ENCODE data around the gene GFAP. TPM values are rescaled to one million over a fixed set of nuclear protein-coding genes. Genes with fewer than 3 reads are reported as not detected.

Gene GFAP
- polyA plus RNA-seq, 3 donors, result 0.03 to 0.33 (median 0.18) TPM

- intact Hi-C loops (cut with micrococcal nuclease), result loop anchor here in 1 of 2 donors (2.0 kb wide), 1 partner anchor 179 kb away; no protein-coding TSS in a partner anchor
- no peak overlapping the region for H3K9ac ChIP-seq (ENCODE audit: insufficient read depth, low read length, poor library complexity, severe bottlenecking)
- Mint-ChIP-seq H3K4me3 (no peak overlapping the region), H3K27ac (no peak overlapping the region), H3K4me1 (peaks cover 16% of the 10 kb centered on the region), H3K36me3 (peaks cover 0 to 3% of the 10 kb centered on the region in 2 donors), H3K27me3 (ENCODE audit: low read depth in 3 of 3) (peaks cover 23 to 34% (median 25%) of the 10 kb centered on the region in 3 donors), H3K9me3 (peaks cover 0 to 3% (median 0%) of the 10 kb centered on the region in 7 donors)
- H3K27ac ChIP-seq (ENCODE audit: low read depth in 1 of 2, low read length in 2 of 2), result no peak overlapping the region
- H3K4me3 ChIP-seq (replicated peaks in 1 of 3; ENCODE audit: low read depth in 2 of 3, low read length in 3 of 3), result no peak overlapping the region
- TF ChIP-seq CTCF (IDR thresholded peaks at IDR 0.05), result no peak
- no peak for DNase-seq
- 86% methylated on average over 1 of the region's 2 CpGs for WGBS (ENCODE audit: insufficient coverage)
- no peak overlapping the region for H2AFZ ChIP-seq (ENCODE audit: insufficient read depth, low read depth, low read length, poor library complexity, severe bottlenecking)
- H3K27me3 ChIP-seq (ENCODE audit: control insufficient read depth in 2 of 2, insufficient read depth in 2 of 2, low read length in 2 of 2), result peaks cover 6 to 15% of the 10 kb centered on the region in 2 donors
- no peak overlapping the region for H3K4me2 ChIP-seq (replicated peaks; ENCODE audit: extremely low read depth, low read length, poor library complexity, severe bottlenecking)
- H3K9me3 ChIP-seq (replicated peaks in 1 of 2; ENCODE audit: control insufficient read depth in 1 of 2, insufficient read depth in 1 of 2, low read length in 2 of 2), result no peaks in the 10 kb centered on the region
- no peaks in the 10 kb centered on the region for H3K79me2 ChIP-seq (ENCODE audit: insufficient read depth, low read length)
- peaks cover 15 to 20% of the 10 kb centered on the region in 2 donors for H3K4me1 ChIP-seq (ENCODE audit: control insufficient read depth in 1 of 2, insufficient read depth in 2 of 2, low read length in 2 of 2)
- H3K36me3 ChIP-seq (replicated peaks in 1 of 2; ENCODE audit: control insufficient read depth in 1 of 2, insufficient read depth in 2 of 2, low read length in 2 of 2), result no peaks in the 10 kb centered on the region
- H4K20me1 ChIP-seq (ENCODE audit: insufficient read depth, low read length), result no peaks in the 10 kb centered on the region
Observed at GRCh38 chr17:44919411-44919810, 4.1 kb upstream of the GFAP start.

DNA sequence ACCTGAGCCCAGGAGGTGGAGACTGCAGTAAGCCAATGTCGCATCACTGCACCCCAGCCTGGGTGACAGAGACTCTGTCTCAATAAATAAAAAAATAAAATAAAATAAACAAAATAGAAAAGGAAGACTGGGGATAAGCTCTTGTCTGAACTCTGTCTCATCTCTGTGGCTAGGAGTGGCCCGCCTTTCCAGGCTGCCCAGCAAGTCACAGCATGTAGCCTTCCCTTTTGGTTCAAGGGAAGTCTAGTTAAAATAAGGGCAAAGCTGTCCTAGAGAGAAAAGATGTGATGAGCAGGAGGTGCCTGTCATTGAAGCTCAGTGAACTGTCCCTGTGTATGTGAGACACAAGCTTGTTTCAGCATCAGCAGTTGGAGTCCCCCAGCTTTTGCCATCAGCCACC is 2.7 kb upstream of the GFAP start:
- no peak overlapping the region for H3K4me3 Mint-ChIP-seq
- H3K36me3 Mint-ChIP-seq, result no peaks in the 10 kb centered on the region
- H3K4me2 ChIP-seq (replicated peaks; ENCODE audit: extremely low read depth, low read length, poor library complexity, severe bottlenecking), result no peak overlapping the region
- peaks cover 15 to 20% of the 10 kb centered on the region in 2 donors for H3K4me1 ChIP-seq (ENCODE audit: control insufficient read depth in 1 of 2, insufficient read depth in 2 of 2, low read length in 2 of 2)
- H3K27ac ChIP-seq (ENCODE audit: low read depth in 1 of 2, low read length in 2 of 2), result no peak overlapping the region
- no peak for TF ChIP-seq CTCF (IDR thresholded peaks at IDR 0.05)
- H3K9me3 Mint-ChIP-seq, result peaks cover 0 to 3% (median 0%) of the 10 kb centered on the region in 7 donors
- H3K9ac ChIP-seq (ENCODE audit: insufficient read depth, low read length, poor library complexity, severe bottlenecking), result no peak overlapping the region
- no peaks in the 10 kb centered on the region for H4K20me1 ChIP-seq (ENCODE audit: insufficient read depth, low read length)
- DNase-seq, result no peak
- intact Hi-C loops (cut with micrococcal nuclease), result loop anchor here in 1 of 2 donors (2.0 kb wide), 1 partner anchor 181 kb away; no protein-coding TSS in a partner anchor
- H3K36me3 ChIP-seq (replicated peaks in 1 of 2; ENCODE audit: control insufficient read depth in 1 of 2, insufficient read depth in 2 of 2, low read length in 2 of 2), result no peaks in the 10 kb centered on the region
- H3K27me3 Mint-ChIP-seq (ENCODE audit: low read depth in 3 of 3), result peaks cover 25 to 43% (median 31%) of the 10 kb centered on the region in 3 donors
- no peaks in the 10 kb centered on the region for H3K79me2 ChIP-seq (ENCODE audit: insufficient read depth, low read length)
- H3K27me3 ChIP-seq (ENCODE audit: control insufficient read depth in 2 of 2, insufficient read depth in 2 of 2, low read length in 2 of 2), result peaks cover 6 to 21% of the 10 kb centered on the region in 2 donors
- no peak overlapping the region for H3K4me3 ChIP-seq (replicated peaks in 1 of 3; ENCODE audit: low read depth in 2 of 3, low read length in 3 of 3)
- no peak overlapping the region for H2AFZ ChIP-seq (ENCODE audit: insufficient read depth, low read depth, low read length, poor library complexity, severe bottlenecking)
- 90% methylated on average over 1 of the region's 2 CpGs for WGBS (ENCODE audit: insufficient coverage)
- peaks cover 16% of the 10 kb centered on the region for H3K4me1 Mint-ChIP-seq
- H3K27ac Mint-ChIP-seq, result no peak overlapping the region
- H3K9me3 ChIP-seq (replicated peaks in 1 of 2; ENCODE audit: control insufficient read depth in 1 of 2, insufficient read depth in 1 of 2, low read length in 2 of 2), result no peaks in the 10 kb centered on the region
